Heart left ventricle (tissue), 16 donors: ENCODE results near the gene OCRL. TPM values are rescaled to one million over a fixed set of nuclear protein-coding genes. Genes with fewer than 3 reads are reported as not detected.

Source experiments
- ATAC-seq, 4 donors: fragments of 200-7000 bp; cut with Tn5 transposase; one replicate each; pipeline ENCODE4 v1.9.1; 2020 to 2022; ENCODE audit warnings: moderate library complexity in 4 of 4, mild to moderate bottlenecking in 3 of 4, moderate number of reproducible peaks in 1 of 4
- DNase-seq, 5 donors: peaks; one replicate each; pipeline ENCODE4 v3.0.0-alpha.2; 2020
- H3K27ac ChIP-seq, 12 donors: fragments of 200-600 bp; sonication (generic) in 4 of 12; one replicate each; pipeline versions ENCODE4 v1.5.0 to v1.8.0; 2016 to 2022; ENCODE audit warnings: mild to moderate bottlenecking in 2 of 12
- H3K27me3 ChIP-seq, 9 donors: fragments of 200-600 bp; sonication (generic) in 2 of 9; one replicate each; pipeline versions ENCODE4 v1.5.1 to v1.8.0; 2016 to 2022; ENCODE audit warnings: mild to moderate bottlenecking in 3 of 9
- H3K36me3 ChIP-seq, 9 donors: fragments of 200-600 bp; sonication (generic) in 2 of 9; one replicate each; pipeline versions ENCODE4 v1.5.0 to v1.8.0; 2018 to 2022; ENCODE audit warnings: mild to moderate bottlenecking in 2 of 9
- H3K4me1 ChIP-seq, 12 donors: fragments of 200-600 bp; sonication (generic) in 4 of 12; one replicate each; pipeline versions ENCODE4 v1.5.0 to v1.8.0; 2016 to 2022; ENCODE audit warnings: mild to moderate bottlenecking in 3 of 12
- H3K4me3 ChIP-seq, 12 donors: fragments of 200-600 bp; sonication (generic) in 4 of 12; one replicate each; pipeline versions ENCODE4 v1.5.0 to v1.8.0; 2017 to 2022; ENCODE audit warnings: mild to moderate bottlenecking in 9 of 12, moderate library complexity in 4 of 12
- H3K9me3 ChIP-seq, 12 donors: fragments of 200-600 bp; sonication (generic) in 4 of 12; one replicate each; pipeline versions ENCODE4 v1.5.0 to v1.8.0; 2016 to 2022; ENCODE audit warnings: mild to moderate bottlenecking in 1 of 12
- CTCF ChIP-seq, 12 donors: fragments of 200-600 bp; sonication (generic) in 4 of 12; IDR thresholded peaks; one replicate each; pipeline versions ENCODE4 v1.5.0 to v1.8.0; 2018 to 2022; ENCODE audit warnings: antibody characterized with exemption in 12 of 12, mild to moderate bottlenecking in 5 of 12
- POLR2A ChIP-seq, 2 donors: fragments of 450-650 bp; IDR thresholded peaks; one replicate each; pipeline ENCODE4 v1.6.1; 2017; ENCODE audit warnings: antibody characterized with exemption in 2 of 2, mild to moderate bottlenecking in 2 of 2, moderate library complexity in 2 of 2
- WGBS, 4 donors: extraction: QIAGEN DNeasy Blood & Tissue Kit in 2 of 4; methylation state at CpG; one replicate each; pipeline versions ENCODE4 v1.1.5 to v1.1.7; 2013 to 2018; 5-methylcytosine and 5-hydroxymethylcytosine counted together
- intact Hi-C, 10 donors: fragments of 100-400 bp; cut with DNase I; formaldehyde crosslinking; loops; one replicate each; pipeline versions ENCODE4 v1.11.1 to v1.14.2; 2022
- polyA plus RNA-seq, 2 donors: library from polyadenylated mRNA; stranded (reverse); fragments of 200-250 nt; gene quantifications; one replicate each; pipeline ENCODE4 v1.2.3, GENCODE V29; 2013
- total RNA-seq, 9 donors: library from RNA; depleted of rRNA in 2 of 9; stranded (reverse); fragments of >200 nt in 2 of 9; fragmentation: NEBNext Ultra II Directional in 3 of 9; extraction: Animal tissue kit (Norgen Biotek cat#: 25700) in 3 of 9; gene quantifications; one replicate each; pipeline versions ENCODE4 v1.1.0 to v1.2.4, GENCODE V29; 2016 to 2023
- donor health status: ischemic (EF 13 %, LVEDD 7.1; RV severe dilation, severe dysfunction).
- donor health status: healthy with polysubstance abuse.
- donor health status: DM: no; HTN: yes; CAD: no.
- donor health status: DM: no; HTN: no; CAD: no.
- donor health status: ischemic (EF 25% LVEDD 6.9; RV normal size, moderate dysfunction).
- donor health status: ischemic (EF 25% LVEDD 5.7; RV mildly dilated, moderate dysfunction).
- donor health status: healthy.
- donor health status: DM: yes; HTN: yes; CAD: no.
- donor health status: ischemic (EF 35%, LVEDD 5.7; RV mildly dilated, moderate dysfunction).
- donor health status: nonischemic (EF 11% LVEDD 7.7; RV severe dilation, severe dysfunction).
- donor health status: DM: yes; HTN: yes; CAD: no.
- donor health status: PGD.
- donor health status: ischemic (EF 29% LVEDD 5.4; RV normal size, mild dysfunction).
- donor health status: nonischemic (EF 23%, LVEDD 6.1; RV moderate dilation, normal function).

Gene OCRL
- total and polyA plus RNA-seq, 11 donors = 6.4 to 13.7 (median 10.2) TPM

DNA sequence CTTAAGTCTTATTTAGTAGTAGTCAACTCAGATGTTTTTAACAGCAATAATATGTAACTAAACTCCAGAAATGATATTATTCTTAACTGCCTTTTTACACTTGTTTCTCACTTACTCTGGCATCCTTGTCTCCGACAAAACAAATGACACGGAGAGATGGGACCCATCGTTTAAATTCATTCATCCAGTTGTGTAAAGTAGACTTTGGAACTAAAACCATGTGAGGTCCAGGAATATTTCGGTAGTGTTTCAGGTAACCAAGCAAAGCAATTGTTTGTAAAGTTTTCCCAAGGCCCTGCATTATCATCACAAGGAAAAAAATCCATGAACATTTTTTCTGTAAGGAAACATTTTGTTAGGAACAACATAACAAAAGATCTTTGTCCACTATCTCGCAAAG lies 28.4 kb upstream of the OCRL start:
- intact Hi-C loops = no loop called here
- Histone ChIP-seq H3K27ac (no peak overlapping the region), H3K27me3 (peaks cover 0 to 8% (median 0%) of the 10 kb centered on the region in 9 donors), H3K4me3 (no peak overlapping the region), H3K4me1 (no peaks in the 10 kb centered on the region), H3K9me3 (no peaks in the 10 kb centered on the region), H3K36me3 (peaks cover 0 to 84% (median 3%) of the 10 kb centered on the region in 9 donors)
- WGBS, 4 donors = 73 to 92% (median 83%) methylated on average over 5 of the region's 5 CpGs
- TF ChIP-seq CTCF (IDR thresholded peaks at IDR 0.05) (no peak), POLR2A (IDR thresholded peaks at IDR 0.05) (no peak)
- ATAC-seq (no peak), DNase-seq (no peak)

GRCh38 chrX:129512409-129512808 lies 27.6 kb upstream of the OCRL start:
- H3K27me3 ChIP-seq = peaks cover 0 to 8% (median 0%) of the 10 kb centered on the region in 9 donors
- no peak overlapping the region for H3K4me3 ChIP-seq
- ATAC-seq (no peak), DNase-seq (no peak)
- H3K27ac ChIP-seq = no peak overlapping the region
- H3K36me3 ChIP-seq = peaks cover 0 to 77% (median 3%) of the 10 kb centered on the region in 9 donors
- TF ChIP-seq POLR2A (IDR thresholded peaks at IDR 0.05) (no peak), CTCF (IDR thresholded peaks at IDR 0.05) (no peak)
- H3K9me3 ChIP-seq = no peaks in the 10 kb centered on the region
- peaks cover 0 to 3% (median 0%) of the 10 kb centered on the region in 12 donors for H3K4me1 ChIP-seq
- intact Hi-C loops = no loop called here
- 81 to 95% (median 89%) methylated on average over 2 of the region's 2 CpGs for WGBS, 4 donors

GRCh38 chrX:129516402-129516801 lies 23.7 kb upstream of the OCRL start:
- intact Hi-C loops = no loop called here
- TF ChIP-seq CTCF (IDR thresholded peaks at IDR 0.05) (no peak), POLR2A (IDR thresholded peaks at IDR 0.05) (no peak)
- Histone ChIP-seq H3K4me3 (no peak overlapping the region), H3K27me3 (peaks cover 0 to 12% (median 0%) of the 10 kb centered on the region in 9 donors), H3K9me3 (no peaks in the 10 kb centered on the region), H3K36me3 (peaks cover 0 to 44% (median 3%) of the 10 kb centered on the region in 9 donors), H3K27ac (no peak overlapping the region), H3K4me1 (peaks cover 0 to 6% (median under 1%) of the 10 kb centered on the region in 12 donors)
- ATAC-seq (no peak), DNase-seq (no peak)
- 61 to 96% (median 78%) methylated on average over 3 of the region's 3 CpGs for WGBS, 4 donors

DNA sequence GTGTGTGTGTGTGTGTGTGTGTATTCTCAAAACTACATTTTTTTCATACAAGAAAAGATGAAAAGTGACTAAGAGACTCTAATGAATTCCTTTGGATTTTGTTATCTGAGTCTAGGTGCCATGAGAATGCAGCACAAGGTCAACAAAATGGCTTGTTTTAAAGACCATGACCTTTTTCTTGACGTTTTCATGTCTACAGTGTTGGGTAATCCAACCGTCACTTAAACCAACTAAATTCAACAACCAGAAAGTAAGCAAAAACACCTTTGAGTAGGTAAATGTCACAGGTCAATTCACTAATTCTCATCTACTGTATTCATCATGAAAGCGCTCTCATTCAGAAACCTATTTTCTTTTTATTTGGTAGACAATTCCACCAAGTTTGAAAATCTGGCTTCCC lies 19.9 kb upstream of the OCRL start:
- Histone ChIP-seq H3K36me3 (peaks cover 0 to 11% (median 0%) of the 10 kb centered on the region in 9 donors), H3K4me1 (peaks cover 0 to 13% (median 4%) of the 10 kb centered on the region in 12 donors), H3K27ac (no peak overlapping the region), H3K4me3 (no peak overlapping the region), H3K27me3 (peaks cover 0 to 15% (median 0%) of the 10 kb centered on the region in 9 donors), H3K9me3 (no peaks in the 10 kb centered on the region)
- intact Hi-C loops = no loop called here
- DNase-seq (no peak), ATAC-seq (no peak)
- 68 to 84% (median 73%) methylated on average over 3 of the region's 3 CpGs for WGBS, 4 donors
- no peak for TF ChIP-seq POLR2A (IDR thresholded peaks at IDR 0.05)
- TF ChIP-seq CTCF (IDR thresholded peaks at IDR 0.05) = no peak
